Stimulated activated CD4-positive, alpha-beta T cell treated with anti-CD3 and anti-CD28 coated beads, Interleukin-1b, Interleukin-23, amount 100 ng/mL, for 24 hours (primary cell): Measurements from ENCODE around the gene CNPY3.
A peak's percentile ranks its signal among the peaks of the same experiment; 100 is the strongest.

Experiments
- DNase-seq, 4 experiments: peaks; one replicate each; pipeline ENCODE4 v3.0.0-alpha.2; 2020; ENCODE audit warnings: low read depth in 4 of 4, low spot score in 1 of 4

CNPY3 gene

GRCh38 chr6:42978839-42979522 is 49.7 kb downstream of the CNPY3 start, which contains the start of gene PEX6:
Gene PEX6, minus strand, starts transcription at chr6:42979181. Its CDS starts 31 bp downstream, at chr6:42979150.
- peak; percentile 65 to 91 (median 90) for DNase-seq

GRCh38 chr6:42979523-42980177 is 50.4 kb downstream of the CNPY3 start:
- DNase-seq = peak in 1 of 4 experiments; percentile 23

GRCh38 chr6:42981836-42982235 is 52.6 kb downstream of the CNPY3 start:
- DNase-seq = no peak

- DNase-seq = peak; percentile 73 to 97 (median 92)
Measured at GRCh38 chr6:42984001-42984923, 55.0 kb downstream of the CNPY3 start, which contains the start of gene PPP2R5D. Gene PPP2R5D, plus strand, starts transcription at chr6:42984570. Its CDS starts 108 bp downstream, at chr6:42984678.

GRCh38 chr6:42984924-42985475 is 55.7 kb downstream of the CNPY3 start:
- no peak for DNase-seq

- no peak for DNase-seq
Measured at GRCh38 chr6:42987533-42988451, 58.5 kb downstream of the CNPY3 start.

- DNase-seq = no peak
Measured at GRCh38 chr6:42988486-42989020, 59.3 kb downstream of the CNPY3 start.
